ENCODE measurements around the gene CEP85.
"Not testable (repeated sequence)": the region's sequence is repeated elsewhere in the genome, so short reads cannot be mapped to it uniquely, and the experiment has no call there.

CEP85 gene

DNA sequence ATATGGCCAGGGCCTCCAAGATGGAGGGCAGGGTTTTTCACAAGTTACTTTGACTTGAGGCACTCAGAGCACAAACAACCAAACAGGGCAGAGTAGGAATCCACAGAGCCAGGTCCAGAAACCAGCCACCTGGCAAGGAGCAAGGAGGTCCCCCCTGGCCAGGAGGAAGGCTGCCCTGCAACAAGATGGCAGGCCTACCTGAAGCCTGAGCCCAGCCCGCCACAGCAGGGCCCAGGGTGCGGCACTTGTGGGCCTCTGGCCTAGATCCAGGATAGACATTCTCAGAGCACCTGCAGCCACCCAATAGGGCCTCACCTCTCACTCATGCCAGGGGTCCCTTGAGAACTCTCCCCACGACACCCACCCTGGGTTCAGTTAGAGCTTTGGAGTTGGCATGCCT lies 57.4 kb downstream of the CEP85 start:
- DNase-seq, result no peak

DNA sequence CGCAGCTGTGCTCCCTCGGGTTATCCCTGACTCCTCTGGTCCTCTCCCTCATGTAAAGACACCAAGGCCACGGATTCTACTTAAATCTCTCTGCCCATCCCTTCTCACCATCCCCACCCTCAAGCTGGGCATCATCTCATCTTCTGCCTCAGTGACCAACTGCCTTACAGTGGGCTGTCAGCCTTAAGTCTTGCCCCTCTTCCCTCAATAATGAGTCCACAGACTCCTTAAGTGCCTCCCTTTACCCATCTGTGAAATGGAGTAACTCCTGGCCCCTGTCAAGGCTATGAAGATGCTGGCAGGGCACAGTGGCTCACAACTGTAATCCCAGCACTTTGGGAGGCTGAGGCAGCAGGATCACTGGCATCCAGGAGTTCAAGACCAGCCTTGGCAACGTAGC lies 57.9 kb downstream of the CEP85 start:
- no peak for DNase-seq

DNA sequence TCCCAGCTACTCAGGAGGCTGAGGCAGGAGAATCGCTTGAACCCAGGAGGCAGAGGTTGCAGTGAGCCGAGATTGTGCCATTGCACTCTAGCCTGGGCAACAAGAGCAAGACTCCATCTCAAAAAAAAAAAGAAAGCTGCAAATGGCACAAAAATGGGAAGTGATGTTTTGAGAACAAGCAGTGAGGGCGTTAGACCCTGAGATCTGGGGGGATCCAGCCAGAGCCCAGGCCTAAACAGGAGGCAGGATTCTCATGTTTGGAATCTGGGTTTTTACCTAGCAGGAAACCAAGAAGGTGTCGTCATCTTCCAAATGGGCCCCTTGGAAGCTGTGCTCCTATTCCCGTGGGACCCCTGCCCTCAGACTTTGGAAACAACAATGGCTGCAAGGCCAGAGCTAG lies 58.7 kb downstream of the CEP85 start:
- DNase-seq, result not testable (repeated sequence)

DNA sequence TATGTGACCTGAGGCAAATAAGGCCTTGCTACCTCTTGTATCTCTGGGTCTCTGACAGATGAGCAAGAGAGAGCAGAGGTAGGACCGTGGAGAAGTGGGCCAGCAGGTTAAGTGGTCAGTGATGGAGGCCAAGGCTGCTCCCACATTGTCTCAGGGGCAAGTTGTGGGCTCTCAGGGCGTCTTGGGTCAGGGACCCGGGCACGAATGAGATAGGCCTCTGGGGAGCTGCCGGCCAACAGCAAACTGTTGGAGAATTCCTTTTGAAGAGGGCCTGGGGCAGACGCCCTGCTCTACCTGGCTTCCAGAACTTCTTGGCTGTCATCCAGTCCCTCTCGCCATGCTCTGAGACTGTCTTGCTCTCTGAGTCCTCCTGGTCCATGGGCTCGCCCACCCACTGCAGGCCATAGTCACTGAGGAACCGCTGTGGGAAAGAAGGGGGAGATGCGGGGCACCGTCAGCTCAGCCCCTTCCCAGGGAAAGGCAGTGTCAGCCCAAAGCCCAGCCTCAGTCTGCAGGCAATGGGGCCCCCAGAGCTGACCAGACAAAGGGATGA lies 60.0 kb downstream of the CEP85 start:
- no peak for DNase-seq

DNA sequence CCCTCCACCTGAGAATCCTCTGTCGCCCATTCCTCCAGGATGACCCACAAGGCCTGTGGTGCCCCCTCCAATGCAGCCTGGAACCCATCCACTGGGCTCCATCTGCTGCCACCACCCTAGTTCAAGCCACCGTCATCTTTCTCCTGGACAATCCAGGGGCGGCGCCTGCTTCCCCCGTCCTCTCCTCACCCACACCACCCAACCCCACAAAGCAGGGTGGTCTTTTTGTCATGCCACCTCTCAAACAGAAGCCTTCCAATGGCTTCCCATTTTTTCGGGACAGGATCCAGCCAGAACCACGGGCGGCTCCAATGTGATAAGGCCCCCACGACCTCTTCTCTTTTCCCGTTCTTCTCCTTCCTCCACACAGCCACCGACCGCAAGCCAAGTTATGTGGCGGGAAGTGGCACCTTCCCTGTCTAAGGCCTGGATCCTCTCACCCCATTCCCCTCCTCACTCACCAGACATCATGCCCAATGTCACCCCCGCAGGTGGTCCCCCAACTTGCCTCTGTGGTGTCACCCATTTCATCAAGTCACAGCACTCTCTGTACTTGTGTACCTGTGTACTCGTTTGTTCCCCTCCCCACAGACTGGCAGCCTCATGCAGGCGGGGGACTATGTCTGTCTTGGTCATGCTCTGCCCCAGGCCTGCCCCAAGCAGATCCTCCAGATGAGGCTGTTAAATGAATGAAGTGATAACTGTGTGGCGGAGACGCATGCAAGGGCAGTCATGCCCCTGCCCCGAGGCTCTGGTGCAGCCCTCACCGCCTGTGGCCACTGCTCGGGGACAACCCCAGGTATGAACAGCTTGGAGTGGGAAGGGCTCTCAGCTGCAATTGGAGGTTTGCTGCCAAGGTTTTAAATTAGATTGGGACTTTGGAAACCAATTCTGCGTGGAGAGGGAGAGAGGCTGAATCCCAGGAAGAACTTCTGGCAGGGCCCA lies 61.5 kb downstream of the CEP85 start:
- DNase-seq, result no peak

DNA sequence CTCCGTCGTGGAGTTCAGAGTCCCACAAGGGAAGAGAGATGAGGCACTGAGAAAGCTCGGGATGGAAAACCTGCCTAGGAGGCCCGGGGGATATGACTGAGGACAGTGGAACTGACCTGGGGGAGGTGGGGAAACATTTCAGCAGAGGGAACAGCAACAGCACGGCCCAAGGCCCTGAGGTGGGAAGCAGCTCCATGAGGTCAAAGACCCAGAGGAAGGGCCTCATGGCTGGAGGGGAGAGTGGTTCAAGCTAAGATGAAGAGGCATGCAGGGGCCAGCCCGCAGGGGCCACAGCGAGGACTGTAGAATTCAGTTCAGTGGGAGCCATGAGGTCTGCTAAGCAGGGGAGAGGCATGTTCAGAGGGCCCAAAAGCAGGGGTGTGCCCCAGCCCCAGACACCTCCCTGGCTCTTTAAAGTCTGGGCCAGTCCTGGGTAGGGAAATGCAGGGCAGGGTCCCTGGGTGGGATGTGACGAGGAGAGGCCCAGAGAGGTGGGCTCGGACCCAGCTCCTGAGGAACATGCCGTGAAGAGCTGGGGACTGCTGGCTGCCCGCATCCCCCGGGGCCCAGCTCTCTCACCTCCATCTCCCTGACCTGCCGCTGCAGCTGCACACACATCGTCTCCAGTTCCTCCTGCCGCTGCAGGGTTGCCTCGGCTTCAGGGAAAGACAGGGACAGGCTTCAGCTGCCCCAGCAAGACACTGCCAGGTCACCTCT lies 62.5 kb downstream of the CEP85 start:
- no peak for DNase-seq

DNA sequence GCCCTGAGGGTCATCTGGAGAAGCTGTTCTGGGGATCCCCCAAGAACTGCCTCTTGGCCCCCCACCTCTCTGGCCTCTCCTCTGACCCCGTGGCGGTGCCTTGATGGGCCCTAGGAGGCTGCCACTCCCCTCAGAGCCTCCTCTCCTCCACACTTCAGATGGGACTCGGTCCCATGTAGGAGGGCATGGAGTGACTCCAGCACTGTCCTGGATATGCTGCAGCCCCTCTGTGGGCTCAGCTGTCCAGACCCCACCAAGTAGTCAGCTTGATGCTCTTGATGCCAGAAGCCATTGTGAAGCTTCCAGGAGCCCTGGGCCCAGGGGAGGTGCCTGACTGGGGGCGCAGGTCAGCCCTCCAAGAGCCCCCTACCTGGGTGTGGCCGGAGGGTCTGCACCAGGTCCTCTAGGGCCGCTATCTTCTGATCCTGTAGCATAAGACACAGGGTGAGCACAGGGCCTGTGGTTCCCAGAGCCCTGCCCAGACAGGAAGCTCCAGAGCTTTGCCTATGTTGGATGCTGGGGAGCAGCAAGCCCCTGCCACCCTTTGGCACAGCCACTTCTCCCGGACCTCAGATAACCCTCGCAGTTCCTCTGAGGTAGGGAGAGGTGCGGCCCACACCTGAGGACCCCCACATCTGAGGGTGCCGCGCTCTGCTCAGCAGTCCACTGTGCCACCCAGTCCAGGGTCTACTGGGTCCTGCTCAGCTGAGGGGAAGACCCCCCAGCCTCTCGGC lies 63.2 kb downstream of the CEP85 start:
- no peak for DNase-seq

DNA sequence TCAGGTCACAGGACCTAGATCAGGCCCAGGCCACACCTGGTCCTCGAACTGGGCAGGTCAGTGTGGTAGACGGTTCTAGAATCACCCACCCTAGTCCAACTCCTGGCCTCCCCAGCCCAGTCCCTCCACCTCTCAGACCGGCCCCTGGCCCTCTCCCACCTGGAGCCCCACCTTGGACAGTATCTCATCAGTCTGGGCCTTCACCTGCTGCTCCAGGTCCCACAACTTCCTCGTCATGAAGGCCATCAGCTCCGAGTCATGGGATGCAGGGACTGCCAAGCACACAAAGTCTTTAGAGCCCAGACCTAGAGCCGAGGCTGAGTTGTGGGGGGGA lies 63.8 kb downstream of the CEP85 start:
- no peak for DNase-seq

DNA sequence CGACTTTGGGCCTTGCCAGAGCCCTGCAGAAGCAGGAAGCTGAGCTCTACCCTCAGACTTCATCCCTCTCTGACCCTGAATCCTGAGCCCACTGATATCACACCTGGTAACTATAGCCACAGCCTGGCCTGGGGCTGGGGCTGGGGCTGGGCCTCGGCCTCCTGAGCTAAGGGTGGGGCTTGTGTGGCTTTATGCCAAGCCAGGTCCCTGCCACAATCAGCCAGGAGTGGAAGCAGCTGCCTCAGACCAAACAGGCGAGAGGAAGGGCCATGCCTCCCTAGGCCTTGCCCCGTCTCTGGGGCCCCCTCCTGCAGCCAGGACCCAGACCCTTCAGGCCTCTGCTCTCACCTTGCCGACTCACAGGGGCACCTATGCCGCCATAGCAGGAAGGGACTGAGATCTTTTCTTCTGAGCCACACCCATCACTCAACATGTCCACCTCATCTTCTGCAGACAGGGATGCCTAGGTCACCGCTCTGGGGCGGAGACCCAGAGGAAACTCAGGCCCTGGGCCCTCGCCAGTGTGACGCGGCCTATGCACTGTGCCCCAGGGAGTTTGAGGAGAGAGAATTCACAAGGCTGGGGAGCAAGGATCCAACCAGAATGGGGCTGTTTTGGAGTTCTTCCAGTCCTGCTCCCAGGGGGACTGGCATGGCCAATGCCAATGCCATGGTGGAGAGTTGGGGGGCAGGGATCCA lies 66.7 kb downstream of the CEP85 start:
- no peak for DNase-seq

DNA sequence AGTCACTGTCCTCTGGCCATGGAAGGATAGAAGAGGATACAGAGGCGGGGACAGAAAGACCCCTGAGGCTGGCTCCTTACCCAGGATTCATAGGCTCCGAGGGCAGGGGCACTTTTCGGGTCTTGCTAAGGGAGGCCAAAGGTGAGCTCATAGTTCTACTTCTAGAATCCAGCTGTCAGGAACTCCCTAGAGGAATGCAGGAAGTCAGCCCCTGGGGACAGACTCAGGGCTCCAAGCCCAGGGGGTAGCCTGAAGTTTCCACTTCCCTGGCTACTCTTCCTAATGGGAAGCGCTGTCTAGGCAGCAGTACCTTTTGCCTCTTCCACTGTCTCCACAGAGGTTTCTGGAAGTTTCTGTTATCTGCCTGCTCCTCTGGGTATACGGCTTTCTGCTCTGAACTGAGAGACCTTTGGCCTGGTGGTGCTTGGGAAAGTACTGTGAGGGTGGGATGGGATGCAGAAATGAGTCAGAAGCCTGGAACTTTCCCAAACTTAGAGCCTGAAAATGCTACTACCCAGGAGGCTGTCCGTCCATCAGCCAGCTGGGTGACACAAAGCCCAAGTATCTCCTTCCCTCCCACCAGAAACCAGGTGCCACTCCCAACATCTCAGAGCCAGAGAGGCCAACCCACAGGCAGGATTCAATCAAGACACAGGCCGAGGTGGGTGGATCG lies 68.9 kb downstream of the CEP85 start:
- no peak for DNase-seq

DNA sequence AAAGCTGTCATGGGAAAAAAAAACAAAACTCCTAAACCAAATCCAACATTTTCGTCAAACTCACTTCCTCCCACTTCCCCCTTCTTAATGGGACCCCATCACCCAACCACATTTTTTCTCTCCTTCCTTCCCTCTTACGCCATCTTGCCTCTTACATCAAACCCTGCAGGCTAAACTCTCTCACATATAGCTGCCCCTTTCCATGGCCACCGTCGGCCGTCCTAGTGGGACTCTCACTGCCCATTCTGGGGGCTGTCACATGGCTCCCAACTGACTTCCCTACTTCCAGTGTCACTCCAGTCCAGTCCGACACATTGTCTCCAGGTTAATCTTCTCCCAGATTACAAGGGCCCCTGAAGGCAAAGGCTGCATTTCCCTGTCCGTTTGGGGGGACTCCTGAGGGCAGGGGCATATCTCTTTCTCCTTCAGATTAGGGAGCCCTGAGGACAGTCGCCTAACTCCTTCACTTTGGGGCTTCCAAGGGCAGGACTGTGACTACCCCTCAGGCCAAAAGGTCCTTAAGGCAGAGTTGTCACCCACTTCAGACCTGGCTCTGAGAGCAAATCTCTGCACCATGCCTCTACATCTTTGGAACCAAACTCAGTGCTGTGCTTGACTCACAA lies 71.8 kb downstream of the CEP85 start:
- DNase-seq, result no peak

DNA sequence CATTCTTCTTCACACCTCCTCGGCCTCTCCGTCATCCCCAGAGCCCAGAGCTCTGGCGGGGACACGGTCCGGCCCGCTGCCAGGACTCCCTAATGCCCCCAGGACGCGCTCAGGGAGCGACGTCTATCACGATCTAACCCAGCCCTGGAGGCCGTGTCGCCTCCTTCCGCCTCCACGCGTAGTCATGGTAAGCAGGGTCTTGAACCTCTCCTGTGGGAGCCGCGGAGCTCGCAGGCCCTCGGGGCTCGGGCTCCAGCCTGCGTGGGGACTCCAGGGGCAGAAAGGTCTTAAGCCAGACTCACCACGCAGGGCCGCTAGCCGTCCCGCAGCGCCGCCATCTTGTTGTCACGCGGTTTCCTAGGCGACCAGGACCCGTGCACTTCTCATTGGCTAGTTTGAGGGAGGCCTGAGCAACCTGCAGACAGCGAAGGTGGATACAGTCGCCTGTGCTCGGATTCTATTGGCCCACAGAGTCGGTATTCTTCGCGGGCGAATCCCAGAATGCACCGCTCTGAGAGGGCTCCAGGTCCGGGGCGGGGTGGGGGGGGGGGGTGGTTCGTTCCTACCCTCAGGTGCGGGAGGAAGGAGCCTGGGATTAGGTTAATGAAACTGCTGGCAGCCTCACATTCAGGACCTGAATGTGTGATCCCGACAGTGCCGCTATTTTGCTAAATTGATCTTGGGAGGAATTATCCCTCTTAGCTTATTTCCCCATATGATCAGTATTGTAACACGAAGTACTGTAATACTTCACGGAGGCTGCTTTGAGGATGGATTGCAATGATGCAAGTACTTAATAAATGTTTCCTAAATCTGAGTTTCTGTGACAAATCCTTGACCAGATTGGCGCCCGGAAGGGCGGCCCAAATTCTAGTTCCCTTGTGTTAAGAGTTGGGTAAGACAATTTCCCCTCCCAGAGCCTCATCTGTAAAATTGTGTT lies 72.6 kb downstream of the CEP85 start, which contains the start of gene UBXN11:
TSS of gene UBXN11 (minus strand) at position 347 of the 940 bp plus-strand sequence. CDS start 3,753 bp downstream, outside the sequence.
- DNase-seq, result peak; percentile 97

DNA sequence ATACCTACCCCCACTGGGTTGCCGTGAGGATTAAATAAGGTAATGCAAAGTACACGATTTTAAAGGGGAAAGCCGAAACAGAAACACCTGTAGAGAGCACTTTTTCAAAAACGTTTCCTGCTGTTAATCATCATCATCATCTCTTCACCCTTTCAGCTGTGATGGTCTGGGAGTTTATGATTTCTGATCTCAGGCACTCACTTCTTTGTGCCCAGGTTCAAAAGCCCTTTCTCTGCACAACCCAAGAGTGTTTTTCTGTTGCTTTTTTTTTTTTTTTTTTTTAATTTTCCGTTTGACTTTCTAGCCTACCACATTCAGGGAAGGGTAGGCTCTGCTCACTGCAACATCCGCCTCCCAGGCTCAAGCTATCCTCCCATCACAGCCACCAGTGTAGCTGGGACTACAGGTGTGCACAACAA lies 73.4 kb downstream of the CEP85 start:
- DNase-seq, result no peak

DNA sequence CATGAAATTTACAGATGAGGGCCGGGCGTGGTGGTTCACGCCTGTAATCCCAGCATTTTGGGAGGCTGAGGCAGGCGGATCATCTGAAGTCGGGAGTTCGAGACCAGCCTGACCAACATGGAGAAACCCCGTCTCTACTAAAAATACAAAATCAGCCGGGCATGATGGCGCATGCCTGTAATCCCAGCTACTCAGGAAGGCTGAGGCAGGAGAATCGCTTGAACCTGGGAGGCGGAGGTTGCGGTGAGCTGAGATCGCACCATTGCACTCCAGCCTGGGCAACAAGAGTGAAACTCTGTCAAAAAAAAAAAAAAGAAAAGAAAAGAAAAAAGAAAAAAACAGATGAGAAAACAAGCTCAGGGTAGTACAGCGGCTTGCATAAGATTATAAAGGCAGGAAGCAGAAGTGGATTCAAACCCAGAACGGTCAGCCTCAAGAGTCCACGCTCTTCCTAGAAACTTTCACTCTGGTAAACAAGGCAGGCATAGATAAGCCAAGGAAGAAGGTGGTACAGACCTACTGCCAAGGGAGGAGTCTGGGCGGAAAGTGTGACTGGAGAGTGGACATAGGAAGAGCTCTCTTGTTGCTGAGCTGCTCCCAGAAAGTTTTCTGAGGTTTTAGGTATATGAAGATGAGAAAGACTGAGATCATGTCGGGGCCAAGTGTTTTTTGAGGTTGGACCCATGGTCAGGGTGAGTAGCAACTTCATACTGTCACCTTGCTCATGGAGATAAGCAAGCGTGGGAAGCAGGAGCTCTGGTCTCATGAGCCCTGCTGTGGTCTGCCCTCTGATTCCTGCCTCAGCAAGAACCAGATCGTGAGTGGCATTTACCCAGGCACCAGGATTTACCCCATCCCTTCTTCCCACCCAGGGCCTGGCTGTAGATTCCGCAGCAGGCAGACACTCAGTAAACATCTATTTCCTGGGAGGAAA lies 74.2 kb downstream of the CEP85 start:
- peak; percentile 82 for DNase-seq

DNA sequence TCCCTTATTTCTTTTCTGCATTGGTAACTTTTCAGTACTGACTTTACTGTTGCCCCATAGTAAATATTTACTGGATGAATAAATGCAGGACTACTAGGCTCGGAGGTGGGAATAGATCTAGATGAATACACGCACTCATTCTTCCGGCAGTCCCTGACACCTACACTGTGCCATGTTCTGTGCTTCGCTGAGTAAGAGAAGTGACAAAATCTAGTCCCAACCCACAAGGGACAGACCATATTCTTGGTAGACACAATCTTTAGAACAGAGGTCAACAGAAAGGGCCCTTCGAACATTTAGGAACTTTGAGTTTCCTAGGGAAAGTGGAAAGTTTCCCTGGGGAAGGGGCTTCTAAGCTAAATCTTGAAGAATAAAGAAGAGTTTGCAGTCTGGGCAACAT lies 80.5 kb downstream of the CEP85 start:
- DNase-seq, result no peak

DNA sequence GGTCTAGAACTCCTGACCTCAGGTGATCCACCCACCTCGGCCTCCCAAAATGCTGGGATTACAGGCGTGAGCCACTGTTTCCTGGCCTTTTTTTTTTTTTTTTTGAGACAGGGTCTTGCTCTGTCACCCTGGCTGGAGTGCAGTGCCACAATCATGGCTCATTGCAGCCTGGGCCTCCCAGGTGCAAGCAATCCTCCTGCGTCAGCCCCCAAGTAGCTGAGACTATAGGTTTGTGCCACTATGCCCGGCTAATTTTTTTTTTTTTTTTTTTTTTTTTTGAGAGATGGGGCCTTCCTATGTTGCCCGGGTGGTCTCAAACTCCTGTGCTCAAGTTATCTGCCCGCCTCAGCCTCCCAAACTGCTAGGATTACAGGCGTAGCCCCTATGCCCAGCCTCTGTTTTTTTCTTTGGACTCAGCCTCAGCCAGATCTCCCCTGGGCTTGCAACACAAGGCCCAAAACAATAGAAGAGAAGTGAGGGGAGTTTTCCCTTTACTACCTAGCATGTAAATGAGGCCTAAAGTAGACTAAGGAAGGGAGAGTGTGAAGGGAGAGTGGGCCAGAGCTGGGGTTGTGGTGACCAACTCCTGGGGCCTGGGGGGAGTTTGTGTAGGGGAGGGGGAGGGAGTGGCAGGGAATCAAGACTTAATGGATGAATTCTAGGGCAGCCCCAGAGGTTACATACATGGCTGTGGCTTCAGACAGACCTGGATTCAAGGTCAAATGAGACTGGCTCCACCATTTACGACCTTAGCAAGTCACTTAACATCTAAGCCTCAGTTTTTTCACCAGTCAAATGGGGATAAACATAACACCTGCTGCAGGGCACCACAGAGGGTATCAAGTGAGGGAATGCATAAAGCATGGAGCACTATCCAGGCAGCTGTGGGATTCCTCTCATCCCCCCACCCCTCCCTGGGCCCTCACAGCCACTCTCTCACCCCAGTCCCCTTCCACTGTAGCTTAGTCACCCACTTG lies 82.2 kb downstream of the CEP85 start:
- DNase-seq, result no peak

DNA sequence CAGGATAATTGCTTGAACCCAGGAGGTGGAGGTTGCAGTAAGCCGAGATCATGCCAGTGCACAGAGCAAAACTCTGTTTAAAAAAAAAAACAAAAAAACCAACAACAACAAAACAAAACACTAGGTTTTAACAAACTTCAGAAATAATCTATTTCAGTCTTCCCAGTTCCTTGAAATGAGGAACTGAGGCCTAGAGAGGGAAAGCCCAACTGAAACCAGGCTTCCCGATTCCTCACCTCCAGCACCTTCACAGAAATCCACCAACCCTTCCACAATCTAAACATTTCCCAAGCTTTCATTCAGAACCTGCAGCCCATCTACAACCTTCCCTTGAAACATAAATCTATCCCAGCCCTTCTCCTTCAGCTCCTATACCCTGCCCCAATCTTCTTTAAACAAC lies 83.1 kb downstream of the CEP85 start:
- DNase-seq, result no peak

Measured in hematopoietic multipotent progenitor cell treated with erythropoietin and hydrocortisone succinate and interleukin-3 and kit ligand, for 8 days (in vitro differentiated cells).